GM11168 (cell line): ENCODE data around the gene CMTM6.

ENCODE experiments used
- in situ Hi-C: fragments of 300-500 bp; cut with MboI; formaldehyde crosslinking; loops from one replicate; pipeline ENCODE4 v1.12.0; 2022; ENCODE audit warnings: low sequenced_read_pairs; ENCODE audit not compliant: unreplicated experiment

The CMTM6 gene

GRCh38 chr3:32502118-32502945, at the start of gene CMTM6:
TSS of gene CMTM6 (minus strand) at chr3:32502852. CDS start at chr3:32502745, 107 bp downstream.
- in situ Hi-C loops, result loop anchor here (25.0 kb wide), 1 partner anchor 385 kb away; no protein-coding TSS in a partner anchor

GRCh38 chr3:32552013-32552412, 49.4 kb upstream of the CMTM6 start:
- in situ Hi-C loops, result no loop called here

- in situ Hi-C loops, result no loop called here
Observed at GRCh38 chr3:32551496-32551895, 48.8 kb upstream of the CMTM6 start.

GRCh38 chr3:32551087-32551486, 48.4 kb upstream of the CMTM6 start:
- in situ Hi-C loops, result no loop called here

- in situ Hi-C loops, result no loop called here
Observed at GRCh38 chr3:32545305-32545704, 42.7 kb upstream of the CMTM6 start.

- in situ Hi-C loops, result no loop called here
Observed at GRCh38 chr3:32544894-32545293, 42.2 kb upstream of the CMTM6 start.

- in situ Hi-C loops, result no loop called here
Observed at GRCh38 chr3:32542807-32543206, 40.2 kb upstream of the CMTM6 start.

- in situ Hi-C loops, result no loop called here
Observed at GRCh38 chr3:32540899-32541298, 38.2 kb upstream of the CMTM6 start.

- in situ Hi-C loops, result no loop called here
Observed at GRCh38 chr3:32532434-32532833, 29.8 kb upstream of the CMTM6 start.

- in situ Hi-C loops, result no loop called here
Observed at GRCh38 chr3:32531010-32531647, 28.5 kb upstream of the CMTM6 start.

- in situ Hi-C loops, result no loop called here
Observed at GRCh38 chr3:32525720-32526119, 23.1 kb upstream of the CMTM6 start.

GRCh38 chr3:32522682-32523081, 20.0 kb upstream of the CMTM6 start:
- in situ Hi-C loops, result loop anchor here (25.0 kb wide), 1 partner anchor 365 kb away; no protein-coding TSS in a partner anchor

- in situ Hi-C loops, result loop anchor here (25.0 kb wide), 1 partner anchor 368 kb away; no protein-coding TSS in a partner anchor
Observed at GRCh38 chr3:32518921-32519320, 16.3 kb upstream of the CMTM6 start.

- in situ Hi-C loops, result loop anchor here (25.0 kb wide), 1 partner anchor 371 kb away; no protein-coding TSS in a partner anchor
Observed at GRCh38 chr3:32516751-32517150, 14.1 kb upstream of the CMTM6 start.

GRCh38 chr3:32511005-32511404, 8.4 kb upstream of the CMTM6 start:
- in situ Hi-C loops, result loop anchor here (25.0 kb wide), 1 partner anchor 376 kb away; no protein-coding TSS in a partner anchor

- in situ Hi-C loops, result loop anchor here (25.0 kb wide), 1 partner anchor 377 kb away; no protein-coding TSS in a partner anchor
Observed at GRCh38 chr3:32510075-32510724, 7.5 kb upstream of the CMTM6 start.

GRCh38 chr3:32508711-32509110, 6.1 kb upstream of the CMTM6 start:
- in situ Hi-C loops, result loop anchor here (5.0 to 25.0 kb wide), 2 partner anchors 154 to 379 kb away; no protein-coding TSS in a partner anchor

GRCh38 chr3:32506466-32506865, 3.8 kb upstream of the CMTM6 start:
- in situ Hi-C loops, result loop anchor here (5.0 to 25.0 kb wide), 2 partner anchors 156 to 381 kb away; no protein-coding TSS in a partner anchor

- in situ Hi-C loops, result loop anchor here (25.0 kb wide), 1 partner anchor 384 kb away; no protein-coding TSS in a partner anchor
Observed at GRCh38 chr3:32502946-32503286, 264 bp upstream of the CMTM6 start.

GRCh38 chr3:32501783-32502117, 902 bp downstream of the CMTM6 start:
- in situ Hi-C loops, result loop anchor here (25.0 kb wide), 1 partner anchor 386 kb away; no protein-coding TSS in a partner anchor
